H1 (cell line): ENCODE measurements around the gene PDE8A. TPM values are rescaled to one million over a fixed set of nuclear protein-coding genes. Genes with fewer than 3 reads are reported as not detected.
A peak's percentile ranks its signal among the peaks of the same experiment; 100 is the strongest.

Source experiments
- CTCF ChIA-PET: fragments of 300-600 bp; sonication (Branson Sonifier 250); formaldehyde crosslinking; loops from one replicate; lab custom pipeline; 2021; ENCODE audit not compliant: partially characterized antibody; lab: Charles Lee
- POLR2A ChIA-PET: fragments of 300-600 bp; sonication (Branson Sonifier 250); formaldehyde crosslinking; loops from one replicate; lab custom pipeline; 2021; ENCODE audit warnings: inconsistent platforms; ENCODE audit not compliant: partially characterized antibody; lab: Charles Lee
- DNase-seq, 2 experiments: peaks; one replicate each; pipeline versions ENCODE4 v3.0.0 to v3.0.0-alpha.2; 2010 to 2022; ENCODE audit warnings: low spot score in 2 of 2, low read depth in 1 of 2, mixed read lengths in 1 of 2
- FAIRE-seq: peaks from 2 replicates; lab custom pipeline; 2011; peaks lifted over from hg19 to GRCh38; lab: Jason Lieb, UNC
- H2AFZ ChIP-seq: 2 replicates; pipeline ENCODE4 v1.8.1; 2012; ENCODE audit warnings: low read length, inconsistent platforms
- H2AK5ac ChIP-seq: 2 replicates; pipeline ENCODE4 v1.6.1; 2013; ENCODE audit warnings: low read depth, low read length
- H2BK120ac ChIP-seq: replicated peaks from 2 replicates; pipeline ENCODE3; 2013; ENCODE audit warnings: low read depth, low read length, inconsistent platforms
- H2BK12ac ChIP-seq: 2 replicates; pipeline ENCODE4 v1.6.1; 2013; ENCODE audit warnings: low read depth, low read length
- H2BK15ac ChIP-seq: 2 replicates; pipeline ENCODE4 v1.6.1; 2013; ENCODE audit warnings: low read length
- H2BK20ac ChIP-seq: 2 replicates; pipeline ENCODE4 v1.6.1; 2013; ENCODE audit warnings: low read length
- H2BK5ac ChIP-seq: 2 replicates; pipeline ENCODE4 v1.6.1; 2013; ENCODE audit warnings: low read depth, low read length
- H3K14ac ChIP-seq: 2 replicates; pipeline ENCODE4 v1.6.1; 2013; ENCODE audit warnings: inconsistent platforms; ENCODE audit not compliant: insufficient read length
- H3K18ac ChIP-seq: 2 replicates; pipeline ENCODE4 v1.6.1; 2013; ENCODE audit warnings: low read length; ENCODE audit errors: extremely low read depth
- H3K23ac ChIP-seq: 2 replicates; pipeline ENCODE4 v1.6.1; 2013; ENCODE audit warnings: inconsistent platforms; ENCODE audit not compliant: insufficient read length
- H3K23me2 ChIP-seq: 2 replicates; pipeline ENCODE4 v1.6.1; 2013; ENCODE audit warnings: low read depth, low read length
- H3K27ac ChIP-seq: 2 replicates; pipeline ENCODE4 v1.6.1; 2011; ENCODE audit warnings: low read depth, low read length, inconsistent platforms
- H3K27me3 ChIP-seq, 4 experiments: replicated peaks in 1 of 4; 1 replicate in 1 of 4; 2 replicates in 3 of 4; pipeline versions ENCODE4 v1.6.1 to v1.8.1; 2011 to 2013; ENCODE audit warnings: low read length in 3 of 4, mild to moderate bottlenecking in 3 of 4, inconsistent platforms in 2 of 4, mixed read lengths in 2 of 4, moderate library complexity in 1 of 4; ENCODE audit not compliant: control insufficient read depth in 3 of 4, insufficient read depth in 3 of 4; ENCODE audit errors: extremely low read depth in 1 of 4
- H3K36me3 ChIP-seq, 4 experiments: 2 replicates each; pipeline versions ENCODE4 v1.6.1 to v1.8.1; 2011 to 2013; ENCODE audit warnings: mild to moderate bottlenecking in 4 of 4, low read length in 3 of 4, moderate library complexity in 2 of 4, control low read depth in 1 of 4, inconsistent platforms in 1 of 4; ENCODE audit not compliant: insufficient read depth in 4 of 4, control insufficient read depth in 2 of 4
- H3K4ac ChIP-seq: replicated peaks from 2 replicates; pipeline ENCODE3; 2013; ENCODE audit warnings: low read length, low read depth, mixed read lengths, inconsistent platforms; ENCODE audit not compliant: insufficient read length
- H3K4me1 ChIP-seq, 4 experiments: replicated peaks in 1 of 4; 1 replicate in 1 of 4; 2 replicates in 3 of 4; pipeline versions ENCODE4 v1.6.1 to v1.8.1; 2011 to 2013; ENCODE audit warnings: low read length in 3 of 4, inconsistent platforms in 2 of 4, mixed read lengths in 1 of 4; ENCODE audit not compliant: insufficient read depth in 4 of 4, control insufficient read depth in 3 of 4
- H3K4me2 ChIP-seq, 2 experiments: 2 replicates each; pipeline versions ENCODE4 v1.6.1 to v1.8.1; 2011 to 2013; ENCODE audit warnings: low read depth in 2 of 2, low read length in 2 of 2, control low read depth in 1 of 2, inconsistent platforms in 1 of 2, mild to moderate bottlenecking in 1 of 2; ENCODE audit not compliant: insufficient read depth in 1 of 2
- H3K4me3 ChIP-seq, 4 experiments: fragments of 200-600, 300-600 bp in 1 of 4; sonication (generic), shearing (Covaris generic), sonication (Bioruptor Twin) in 1 of 4; 2 replicates each; pipeline versions ENCODE4 v1.5.1 to v1.8.1; 2011 to 2016; ENCODE audit warnings: low read length in 4 of 4, low read depth in 3 of 4, control low read depth in 2 of 4, inconsistent platforms in 2 of 4, mild to moderate bottlenecking in 2 of 4, mixed read lengths in 1 of 4, moderate library complexity in 1 of 4; ENCODE audit not compliant: insufficient read depth in 2 of 4; ENCODE audit errors: extremely low read depth in 1 of 4
- H3K56ac ChIP-seq: replicated peaks from 2 replicates; pipeline ENCODE3; 2013; ENCODE audit warnings: low read depth, mild to moderate bottlenecking, mixed read lengths, low read length, inconsistent platforms; ENCODE audit not compliant: insufficient read length
- H3K79me1 ChIP-seq: 2 replicates; pipeline ENCODE4 v1.6.1; 2013; ENCODE audit warnings: low read depth, low read length, control low read depth
- H3K79me2 ChIP-seq, 2 experiments: 2 replicates each; pipeline versions ENCODE4 v1.6.1 to v1.8.1; 2012 to 2013; ENCODE audit warnings: low read length in 2 of 2, mild to moderate bottlenecking in 2 of 2, inconsistent platforms in 1 of 2; ENCODE audit not compliant: insufficient read depth in 2 of 2, control insufficient read depth in 1 of 2
- H3K9ac ChIP-seq, 4 experiments: replicated peaks in 1 of 4; 1 replicate in 1 of 4; 2 replicates in 3 of 4; pipeline versions ENCODE4 v1.6.1 to v1.8.1; 2011 to 2013; ENCODE audit warnings: low read depth in 3 of 4, low read length in 3 of 4, control low read depth in 2 of 4, mild to moderate bottlenecking in 2 of 4, moderate library complexity in 2 of 4, inconsistent platforms in 1 of 4; ENCODE audit errors: extremely low read depth in 1 of 4
- H3K9me3 ChIP-seq, 2 experiments: 2 replicates each; pipeline versions ENCODE4 v1.6.1 to v1.8.1; 2012 to 2013; ENCODE audit warnings: mild to moderate bottlenecking in 2 of 2, moderate library complexity in 2 of 2, control low read depth in 1 of 2, inconsistent platforms in 1 of 2, low read depth in 1 of 2, low read length in 1 of 2, mixed read lengths in 1 of 2; ENCODE audit not compliant: insufficient read depth in 2 of 2
- H4K20me1 ChIP-seq, 2 experiments: replicated peaks in 1 of 2; 2 replicates each; pipeline versions ENCODE3 to v1.8.1; 2011 to 2013; ENCODE audit warnings: inconsistent platforms in 2 of 2, low read length in 2 of 2, mild to moderate bottlenecking in 1 of 2; ENCODE audit not compliant: insufficient read depth in 2 of 2, control insufficient read depth in 1 of 2
- H4K5ac ChIP-seq: 2 replicates; pipeline ENCODE4 v1.6.1; 2013; ENCODE audit warnings: low read length, low read depth, mixed read lengths, inconsistent platforms; ENCODE audit not compliant: insufficient read length
- H4K8ac ChIP-seq: 2 replicates; pipeline ENCODE4 v1.8.0; 2013; ENCODE audit warnings: mild to moderate bottlenecking, moderate library complexity, low read length, inconsistent platforms; ENCODE audit not compliant: insufficient read depth; ENCODE audit errors: extremely low read depth
- H4K91ac ChIP-seq: replicated peaks from 2 replicates; pipeline ENCODE3; 2013; ENCODE audit warnings: low read length, mixed read lengths, inconsistent platforms; ENCODE audit not compliant: insufficient read length
- CBX8 ChIP-seq: fragments of 300-800, 300-1000 bp; sonication (generic); IDR thresholded peaks from 2 replicates; pipeline ENCODE4 v1.7.1; 2016; ENCODE audit warnings: low read depth, low read length, borderline replicate concordance
- CTBP2 ChIP-seq: IDR thresholded peaks from 2 replicates; pipeline ENCODE4 v1.7.0; 2011; ENCODE audit warnings: borderline replicate concordance, mild to moderate bottlenecking, moderate library complexity, mixed read lengths, low read length; ENCODE audit not compliant: insufficient read depth, insufficient read length
- EGR1 ChIP-seq: IDR thresholded peaks from 2 replicates; pipeline ENCODE4 v1.6.1; 2011; ENCODE audit warnings: low read depth, low read length, borderline replicate concordance
- FOSL1 ChIP-seq: IDR thresholded peaks from 2 replicates; pipeline ENCODE4 v1.6.1; 2011; ENCODE audit warnings: mild to moderate bottlenecking, low read depth, low read length, moderate library complexity; ENCODE audit not compliant: insufficient read depth
- JUN ChIP-seq: IDR thresholded peaks from 2 replicates; pipeline ENCODE4 v1.6.1; 2011; ENCODE audit warnings: low read depth, mild to moderate bottlenecking, improper control_type of control experiment, low read length
- KDM1A ChIP-seq: fragments of 200-600, 300-600 bp; sonication (generic); IDR thresholded peaks from 2 replicates; pipeline ENCODE4 v1.7.1; 2016; ENCODE audit warnings: mild to moderate bottlenecking, low read length, borderline replicate concordance
- KDM5A ChIP-seq: fragments of 200-600 bp; IDR thresholded peaks from 2 replicates; pipeline ENCODE4 v1.7.1; 2012; ENCODE audit warnings: mild to moderate bottlenecking, low read length, inconsistent platforms, mixed read lengths
- NANOG ChIP-seq: IDR thresholded peaks from 2 replicates; pipeline ENCODE4 v1.6.1; 2011; ENCODE audit warnings: low read length, low read depth, mild to moderate bottlenecking, inconsistent platforms; ENCODE audit not compliant: insufficient read depth, poor library complexity, severe bottlenecking
- NRF1 ChIP-seq: IDR thresholded peaks from 2 replicates; pipeline ENCODE4 v1.6.1; 2011; ENCODE audit warnings: mild to moderate bottlenecking, low read depth, low read length, improper control_type of control experiment
- SAP30 ChIP-seq: fragments of 300-600 bp; sonication (generic); IDR thresholded peaks from 2 replicates; pipeline ENCODE4 v1.7.1; 2012; ENCODE audit warnings: low read length, moderate library complexity, mild to moderate bottlenecking, inconsistent platforms; ENCODE audit not compliant: insufficient read depth, insufficient replicate concordance
- SIX5 ChIP-seq: IDR thresholded peaks from 2 replicates; pipeline ENCODE4 v1.6.1; 2011; ENCODE audit warnings: mild to moderate bottlenecking, low read depth, low read length
- TEAD4 ChIP-seq: IDR thresholded peaks from 2 replicates; pipeline ENCODE4 v1.6.1; 2012; ENCODE audit warnings: low read depth, low read length, inconsistent platforms, mixed read lengths
- USF2 ChIP-seq: IDR thresholded peaks from 2 replicates; pipeline ENCODE4 v1.6.1; 2011; ENCODE audit warnings: low read length, improper control_type of control experiment
- WGBS, 2 experiments: shearing (Covaris generic) in 1 of 2; methylation state at CpG; one replicate each; pipeline versions ENCODE4 v1.1.6 to v1.1.7; 2013 to 2015; ENCODE audit warnings: low lambda C conversion rate in 2 of 2, mixed read lengths in 2 of 2, inconsistent platforms in 1 of 2, low coverage in 1 of 2, missing lambda C conversion rate in 1 of 2; ENCODE audit not compliant: insufficient replicate concordance in 2 of 2, insufficient coverage in 1 of 2, insufficient read length in 1 of 2; ENCODE audit errors: extremely low coverage in 1 of 2, missing lambda C conversion rate in 1 of 2; 5-methylcytosine and 5-hydroxymethylcytosine counted together
- polyA plus RNA-seq, 7 experiments: library from polyadenylated mRNA; depleted of rRNA in 3 of 7; stranded (reverse) in 5 of 7; unstranded in 2 of 7; fragments of >200 nt in 5 of 7; fragments of 200-250 nt in 2 of 7; gene quantifications; 1 replicate in 5 of 7; 2 replicates in 1 of 7; 4 replicates in 1 of 7; pipeline versions ENCODE4 v1.2.1 to v1.2.3, GENCODE V29; 2011 to 2013; ENCODE audit warnings: missing spikeins in 2 of 7, mixed read lengths in 2 of 7
- total RNA-seq: library from RNA; stranded (reverse); fragmentation: NEBNext Ultra II Directional; extraction: Animal tissue kit (Norgen Biotek cat#: 25700); gene quantifications from 2 replicates; pipeline ENCODE4 v1.2.1, GENCODE V29; 2021

Gene PDE8A
- total and polyA plus RNA-seq, 2 of the 8 experiments (the other 6 are each of a cell fraction or from before 2014, with no cell fraction given), result 6.9 to 7.8 TPM

GRCh38 chr15:84961114-84961452 lies 20.6 kb upstream of the PDE8A start:
- no peak overlapping the region for H3K9ac ChIP-seq
- H4K5ac ChIP-seq, result no peak overlapping the region
- H2BK12ac ChIP-seq, result peak overlapping the region; percentile 96; the same call in 1 of the 2 replicates
- H2AFZ ChIP-seq, result peak overlapping the region; percentile 11
- H2BK120ac ChIP-seq, result no peak overlapping the region
- H3K36me3 ChIP-seq, result no peaks in the 10 kb centered on the region
- H4K91ac ChIP-seq, result no peak overlapping the region
- no peak overlapping the region for H4K8ac ChIP-seq
- no peak overlapping the region for H3K18ac ChIP-seq
- ChIA-PET CTCF (interaction anchor here (1.1 to 2.9 kb wide), 2 partner anchors 12 to 49 kb away, joined by 3 to 9 read pairs; no protein-coding TSS in a partner anchor), POLR2A (no interaction called here)
- H3K27me3 ChIP-seq, result no peaks in the 10 kb centered on the region; a peak in 1 of 7 replicates
- no peak overlapping the region; the same call in 1 of the 2 replicates for H2BK20ac ChIP-seq
- FAIRE-seq (no peak), DNase-seq (no peak)
- H3K9me3 ChIP-seq, result peaks cover 3 to 11% of the 10 kb centered on the region in 2 experiments; a peak in 1 of 4 replicates
- no peak overlapping the region for H3K27ac ChIP-seq
- H2BK5ac ChIP-seq, result peak overlapping the region; percentile 60; the same call in 1 of the 2 replicates
- H4K20me1 ChIP-seq, result no peaks in the 10 kb centered on the region
- H3K14ac ChIP-seq, result no peak overlapping the region
- H3K79me2 ChIP-seq, result no peaks in the 10 kb centered on the region
- H2BK15ac ChIP-seq, result no peak overlapping the region
- no peak overlapping the region for H3K56ac ChIP-seq
- no peaks in the 10 kb centered on the region for H3K79me1 ChIP-seq
- H3K23ac ChIP-seq, result no peak overlapping the region
- no peak overlapping the region for H3K4me2 ChIP-seq
- H3K4me3 ChIP-seq, result no peak overlapping the region
- WGBS, 2 experiments, result 63% methylated on average over 3 of the region's 3 CpGs; no CpG with 5 or more reads in 1 of the 2 experiments
- H2AK5ac ChIP-seq, result no peak overlapping the region
- H3K4me1 ChIP-seq, result peaks cover 0 to 6% (median 3%) of the 10 kb centered on the region in 4 experiments; a peak in 5 of 7 replicates
- H3K23me2 ChIP-seq, result peaks cover 2% of the 10 kb centered on the region; the same call in 1 of the 2 replicates
- no peak overlapping the region for H3K4ac ChIP-seq
- TF ChIP-seq CTBP2 (no peak), TEAD4 (no peak), FOSL1 (no peak), NANOG (no peak), KDM1A (no peak), USF2 (no peak), CBX8 (no peak), NRF1 (no peak), KDM5A (no peak), EGR1 (no peak), SIX5 (no peak), JUN (no peak), SAP30 (no peak)
